ENCODE results near the gene DNLZ.

DNA sequence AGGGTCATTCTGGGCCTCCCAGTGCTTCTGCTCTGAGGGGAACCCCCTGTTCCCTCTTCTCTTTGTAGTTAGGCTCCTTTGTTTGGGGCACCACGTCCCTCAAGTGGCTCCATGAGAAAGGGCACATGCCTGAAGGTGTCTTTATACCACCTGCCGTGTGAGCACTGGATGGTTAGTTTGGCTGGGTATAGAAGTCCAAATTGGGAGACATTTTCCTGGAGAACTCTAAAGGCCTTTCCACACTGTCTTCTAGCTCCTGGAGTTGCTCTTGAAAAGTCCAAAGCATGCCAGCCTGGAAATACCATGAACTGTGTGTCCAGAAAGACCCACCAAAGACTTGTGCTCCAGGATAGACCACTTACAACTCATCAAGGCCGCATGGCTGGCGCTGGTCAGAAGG lies 48.6 kb downstream of the DNLZ start:
- TF ChIP-seq POLR2A (IDR thresholded peaks at IDR 0.05; ENCODE audit: low read length) (no peak), GATA1 (IDR thresholded peaks at IDR 0.05; ENCODE audit: low read depth, low read length) (no peak)
